BJ (cell line): Measurements from ENCODE around the gene SP7. TPM values are rescaled to one million over a fixed set of nuclear protein-coding genes. Genes with fewer than 3 reads are reported as not detected.

ENCODE experiments used
- CTCF ChIA-PET: fragments of 350-600 bp; formaldehyde crosslinking; extraction: SDS; loops from one replicate; lab custom pipeline; 2021; ENCODE audit warnings: antibody characterized with exemption, inconsistent platforms; lab: Yijun Ruan, JAX
- POLR2A ChIA-PET: fragments of 300-600 bp; sonication (Branson Sonifier 250); formaldehyde crosslinking; extraction: SDS; loops from one replicate; lab custom pipeline; 2021; ENCODE audit warnings: antibody characterized with exemption; lab: Charles Lee
- DNase-seq: peaks from one replicate; pipeline ENCODE4 v3.0.0-alpha.2; 2011; ENCODE audit warnings: low read depth
- H3K27me3 ChIP-seq: 2 replicates; pipeline ENCODE4 v1.6.0; 2011; ENCODE audit warnings: low read length; ENCODE audit not compliant: control insufficient read depth, insufficient read depth
- H3K36me3 ChIP-seq: 2 replicates; pipeline ENCODE4 v1.5.1; 2011; ENCODE audit warnings: low read length; ENCODE audit not compliant: control insufficient read depth, insufficient read depth
- H3K4me3 ChIP-seq: 2 replicates; pipeline ENCODE4 v1.5.1; 2011; ENCODE audit warnings: low read depth, mild to moderate bottlenecking, control low read depth, low read length
- CTCF ChIP-seq: IDR thresholded peaks from 2 replicates; pipeline ENCODE4 v1.5.1; 2011; ENCODE audit warnings: low read depth, mild to moderate bottlenecking, control low read depth, inconsistent platforms, low read length, moderate library complexity; ENCODE audit not compliant: insufficient read depth
- polyA plus RNA-seq: library from polyadenylated mRNA; depleted of rRNA; stranded (reverse); fragments of >200 nt; gene quantifications from 2 replicates; pipeline ENCODE4 v1.2.3, GENCODE V29; 2011

The SP7 gene
- polyA plus RNA-seq, 1 experiment, result not detected

- Histone ChIP-seq H3K27me3 (no peaks in the 10 kb centered on the region; the same call in 1 of the 2 replicates), H3K36me3 (no peaks in the 10 kb centered on the region), H3K4me3 (peak overlapping the region; percentile 66; the same call in 1 of the 2 replicates)
- CTCF ChIA-PET, result interaction anchor here (0.6 to 10.7 kb wide), 36 partner anchors 8 to 1155 kb away, joined by 3 to 210 read pairs (median 4); partner anchors contain the start of genes AAAS, AMHR2, ATP5MC2 and PFDN5
- DNase-seq, result no peak
- no peak for TF ChIP-seq CTCF
- POLR2A ChIA-PET, result interaction anchor here (0.5 to 0.7 kb wide), 4 partner anchors 11 to 302 kb away, joined by 3 to 7 read pairs (median 4); partner anchors contain the start of gene SP1
These were observed 9.5 kb upstream of the SP7 start for GRCh38 chr12:53345486-53346188.

- peak; percentile 93 for TF ChIP-seq CTCF
- ChIA-PET POLR2A (interaction anchor here (0.5 to 0.7 kb wide), 6 partner anchors 10 to 301 kb away, joined by 3 to 9 read pairs (median 4); partner anchors contain the start of gene SP1), CTCF (interaction anchor here (0.6 to 10.7 kb wide), 41 partner anchors 7 to 1154 kb away, joined by 3 to 210 read pairs (median 4); partner anchors contain the start of genes AAAS, AMHR2, ATP5MC2 and ESPL1)
- H3K36me3 ChIP-seq, result no peaks in the 10 kb centered on the region
- no peak for DNase-seq
- H3K4me3 ChIP-seq, result peak overlapping the region; percentile 66
- H3K27me3 ChIP-seq, result no peaks in the 10 kb centered on the region; the same call in 1 of the 2 replicates
These were observed 8.8 kb upstream of the SP7 start for GRCh38 chr12:53344824-53345485.

GRCh38 chr12:53344487-53344823, 8.3 kb upstream of the SP7 start:
- 0 out of 2 replicates have a peak, but pooled peaks have one; percentile 3 for TF ChIP-seq CTCF
- Histone ChIP-seq H3K4me3 (peak overlapping the region; percentile 66), H3K27me3 (peaks cover 2% of the 10 kb centered on the region; the same call in 1 of the 2 replicates), H3K36me3 (no peaks in the 10 kb centered on the region)
- POLR2A ChIA-PET, result interaction anchor here (0.6 kb wide), 2 partner anchors 92 to 177 kb away, joined by 4 to 9 read pairs; no protein-coding TSS in a partner anchor
- CTCF ChIA-PET, result interaction anchor here (0.6 to 10.7 kb wide), 29 partner anchors 8 to 331 kb away, joined by 3 to 210 read pairs (median 5); partner anchors contain the start of genes AAAS, AMHR2, ATP5MC2 and ESPL1
- DNase-seq, result no peak

GRCh38 chr12:53343969-53344368, 7.8 kb upstream of the SP7 start:
- peaks cover 3% of the 10 kb centered on the region; the same call in 1 of the 2 replicates for H3K27me3 ChIP-seq
- POLR2A ChIA-PET, result no interaction called here
- no peaks in the 10 kb centered on the region for H3K36me3 ChIP-seq
- no peak overlapping the region for H3K4me3 ChIP-seq
- DNase-seq, result no peak
- no peak for TF ChIP-seq CTCF
- CTCF ChIA-PET, result interaction anchor here (0.9 to 10.7 kb wide), 8 partner anchors 8 to 165 kb away, joined by 3 to 210 read pairs (median 5); partner anchors contain the start of genes AAAS and AMHR2
